WI38 (cell line): ENCODE measurements around the gene TTC3.

Experiments used
- H3K4me3 ChIP-seq: 2 replicates; pipeline ENCODE4 v1.5.1; 2011; ENCODE audit warnings: low read depth, mild to moderate bottlenecking, control low read depth, low read length
- TF ChIP-seq, protein P1 (sequence below): IDR thresholded peaks from 2 replicates; pipeline ENCODE4 v1.5.1; 2012; ENCODE audit warnings: low read depth, mild to moderate bottlenecking, control low read depth, low read length

Gene TTC3

DNA sequence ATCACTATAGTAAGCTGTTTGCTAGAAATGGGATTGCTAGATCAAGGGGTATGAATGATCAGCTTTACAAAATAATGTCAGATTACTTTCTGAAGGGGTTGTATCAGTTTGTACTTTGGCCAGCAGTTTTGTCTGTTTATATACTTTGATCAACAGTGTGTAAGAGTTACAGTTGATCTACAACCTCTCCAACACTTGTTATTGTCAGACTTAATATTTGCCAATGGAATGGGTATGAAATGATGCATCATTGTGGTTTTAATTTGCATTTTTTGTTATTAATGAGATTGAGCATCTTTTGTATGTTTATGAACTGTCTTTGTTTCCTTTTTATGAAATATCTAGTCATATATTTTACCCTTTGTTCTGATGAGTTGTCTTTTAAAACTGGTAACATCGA is 4.3 kb downstream of the TTC3 start:
- H3K4me3 ChIP-seq = no peak overlapping the region
- TF ChIP-seq, protein P1, sequence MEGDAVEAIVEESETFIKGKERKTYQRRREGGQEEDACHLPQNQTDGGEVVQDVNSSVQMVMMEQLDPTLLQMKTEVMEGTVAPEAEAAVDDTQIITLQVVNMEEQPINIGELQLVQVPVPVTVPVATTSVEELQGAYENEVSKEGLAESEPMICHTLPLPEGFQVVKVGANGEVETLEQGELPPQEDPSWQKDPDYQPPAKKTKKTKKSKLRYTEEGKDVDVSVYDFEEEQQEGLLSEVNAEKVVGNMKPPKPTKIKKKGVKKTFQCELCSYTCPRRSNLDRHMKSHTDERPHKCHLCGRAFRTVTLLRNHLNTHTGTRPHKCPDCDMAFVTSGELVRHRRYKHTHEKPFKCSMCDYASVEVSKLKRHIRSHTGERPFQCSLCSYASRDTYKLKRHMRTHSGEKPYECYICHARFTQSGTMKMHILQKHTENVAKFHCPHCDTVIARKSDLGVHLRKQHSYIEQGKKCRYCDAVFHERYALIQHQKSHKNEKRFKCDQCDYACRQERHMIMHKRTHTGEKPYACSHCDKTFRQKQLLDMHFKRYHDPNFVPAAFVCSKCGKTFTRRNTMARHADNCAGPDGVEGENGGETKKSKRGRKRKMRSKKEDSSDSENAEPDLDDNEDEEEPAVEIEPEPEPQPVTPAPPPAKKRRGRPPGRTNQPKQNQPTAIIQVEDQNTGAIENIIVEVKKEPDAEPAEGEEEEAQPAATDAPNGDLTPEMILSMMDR = no peak

DNA sequence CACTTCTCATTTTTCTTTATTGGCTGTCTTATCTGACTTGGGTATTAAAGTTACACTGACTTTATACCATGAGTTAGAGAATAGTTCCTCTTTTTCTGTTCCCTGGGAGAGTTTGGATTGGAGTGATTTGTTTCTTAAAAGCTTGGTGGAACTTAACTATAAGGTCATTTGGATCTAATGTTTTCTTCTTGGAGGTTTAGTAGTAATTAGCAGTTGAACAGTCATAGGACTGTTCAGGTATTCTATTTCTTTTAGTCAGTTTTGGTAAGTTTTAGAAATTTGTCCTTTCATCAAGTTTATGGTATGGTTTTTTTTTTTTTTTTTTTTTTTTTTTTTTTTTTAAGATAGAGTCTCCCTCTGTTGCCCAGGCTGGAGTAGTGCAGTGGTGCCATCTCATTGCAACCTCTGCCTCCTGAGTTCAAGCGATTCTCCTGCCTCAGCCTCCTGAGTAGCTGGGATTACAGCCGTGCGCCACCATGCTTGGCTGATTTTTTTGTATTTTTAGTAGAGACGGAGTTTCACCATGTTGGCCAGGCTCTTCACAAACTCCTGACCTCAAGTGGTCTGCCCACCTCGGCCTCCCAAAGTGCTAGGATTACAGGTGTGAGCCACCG is 6.3 kb downstream of the TTC3 start:
- TF ChIP-seq, protein P1 = no peak
- H3K4me3 ChIP-seq = no peak overlapping the region

DNA sequence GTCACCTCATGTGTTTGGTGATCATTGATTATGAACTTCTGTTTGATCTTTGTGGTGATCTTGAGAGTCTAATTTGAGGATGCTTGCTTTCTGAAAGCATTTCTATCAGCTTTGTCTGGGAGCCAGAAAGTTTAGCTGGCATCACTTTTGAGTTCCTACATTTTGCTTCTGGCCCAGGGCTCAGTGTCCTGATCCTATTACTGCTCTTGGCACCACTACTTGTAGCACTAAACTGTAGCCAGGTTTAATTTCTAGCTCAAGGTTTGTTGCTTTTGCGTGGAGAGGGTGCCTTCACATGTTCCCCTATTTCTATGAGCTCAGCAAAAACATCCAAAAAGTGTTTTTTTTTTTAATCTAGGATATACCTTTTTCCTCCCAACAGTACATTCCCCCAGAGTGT is 9.3 kb downstream of the TTC3 start:
- TF ChIP-seq, protein P1 = no peak
- H3K4me3 ChIP-seq = no peak overlapping the region

DNA sequence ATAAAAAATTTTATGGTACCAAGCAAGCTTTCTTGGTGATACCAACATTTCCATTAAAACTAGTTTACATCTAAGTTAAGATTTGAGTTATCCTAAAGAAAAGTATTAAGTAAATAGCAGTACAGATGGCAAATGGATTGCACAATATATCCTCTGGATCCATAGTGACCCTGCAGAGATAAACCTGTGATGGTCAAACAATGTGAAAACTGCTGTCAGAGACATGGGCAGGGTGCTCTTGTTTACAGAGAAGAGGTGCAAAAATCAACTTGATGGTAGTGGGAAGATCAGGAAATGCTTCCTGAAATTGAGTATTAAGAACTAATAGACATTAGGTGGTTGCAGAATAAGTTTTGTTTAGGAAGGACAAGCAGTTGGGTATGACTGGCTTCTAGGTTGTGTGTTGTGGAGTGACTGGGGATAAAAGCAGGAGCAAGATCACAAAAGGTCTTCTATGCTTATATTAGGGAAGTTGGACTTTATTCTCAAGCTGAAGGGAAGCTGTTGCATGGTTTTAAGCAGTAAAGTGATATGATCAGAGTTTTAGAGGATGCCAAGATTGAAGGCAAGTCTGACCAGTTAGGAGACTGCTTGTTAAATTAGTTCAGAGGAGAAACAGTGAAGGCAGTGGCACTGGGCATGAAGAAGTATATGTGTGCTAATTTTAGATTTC is 9.9 kb downstream of the TTC3 start:
- TF ChIP-seq, protein P1 = no peak
- no peak overlapping the region for H3K4me3 ChIP-seq

DNA sequence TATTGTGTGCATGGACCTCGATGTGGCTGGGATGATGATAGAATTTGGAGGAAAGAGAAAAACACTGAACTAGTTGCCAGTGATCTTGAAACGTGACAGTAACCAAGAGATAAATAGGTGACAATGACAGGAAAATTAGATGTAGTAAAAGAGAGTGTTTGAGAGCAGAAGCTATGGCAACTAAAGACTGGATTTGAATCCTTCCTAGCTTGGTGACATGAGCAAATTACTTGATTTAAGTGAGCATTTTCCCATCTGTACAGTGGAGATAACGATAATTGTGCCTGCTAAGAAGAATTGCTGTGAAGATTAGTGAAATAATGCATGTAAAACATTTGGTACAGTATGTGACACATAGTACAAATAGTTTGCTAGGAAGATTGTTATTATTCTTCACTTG is 12.7 kb downstream of the TTC3 start:
- TF ChIP-seq, protein P1 = no peak

DNA sequence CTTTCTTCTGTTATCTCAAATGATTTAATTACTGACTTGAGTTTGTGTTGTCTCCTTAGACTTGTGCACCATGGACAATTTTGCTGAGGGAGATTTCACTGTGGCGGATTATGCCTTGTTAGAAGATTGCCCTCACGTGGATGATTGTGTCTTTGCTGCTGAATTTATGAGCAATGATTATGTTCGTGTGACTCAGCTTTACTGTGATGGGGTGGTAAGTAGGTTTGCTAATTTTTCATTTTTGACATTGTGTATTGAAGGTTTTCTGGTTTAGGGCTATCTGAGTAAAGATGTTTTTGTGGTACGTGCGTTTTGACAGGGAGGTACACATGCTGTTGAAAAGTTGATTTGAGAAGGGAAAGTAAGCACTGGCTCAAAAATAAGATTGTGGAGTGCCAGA is 14.1 kb downstream of the TTC3 start:
- TF ChIP-seq, protein P1 = peak; percentile 26; the same call in 1 of the 2 replicates

More for the DNA sequence above, 12.7 kb downstream of the TTC3 start:
- no peak overlapping the region for H3K4me3 ChIP-seq

DNA sequence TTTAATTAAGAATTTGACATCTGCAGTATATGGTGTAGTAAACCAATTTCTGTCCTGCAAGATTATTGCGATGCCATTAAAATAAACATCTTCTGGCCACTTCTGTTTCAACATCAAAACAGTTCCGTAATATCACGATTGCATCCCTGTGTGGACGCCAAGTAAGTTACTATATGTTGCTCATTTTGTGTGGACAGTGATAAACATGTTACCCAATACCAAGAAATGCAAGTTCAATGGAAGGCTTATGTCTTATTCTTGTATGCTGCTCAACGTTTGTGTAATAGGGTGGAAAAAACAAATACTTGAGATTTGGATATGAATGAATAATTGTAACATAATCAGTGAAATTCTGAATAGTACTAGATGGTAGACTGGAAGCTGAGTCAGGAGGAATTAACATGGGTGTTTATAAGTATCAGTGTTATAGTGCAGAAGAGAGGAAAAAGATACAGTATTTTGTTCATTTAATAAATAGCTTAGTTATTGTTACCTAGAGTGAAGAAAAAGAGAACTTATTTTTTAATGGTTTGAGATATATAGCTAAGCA is 15.2 kb downstream of the TTC3 start:
- TF ChIP-seq, protein P1 = no peak
- no peak overlapping the region for H3K4me3 ChIP-seq

More for the DNA sequence above, 14.1 kb downstream of the TTC3 start:
- no peak overlapping the region for H3K4me3 ChIP-seq
